ENCODE results near the gene MFN2.
"Not testable (repeated sequence)": the region's sequence is repeated elsewhere in the genome, so short reads cannot be mapped to it uniquely, and the experiment has no call there.

The MFN2 gene

DNA sequence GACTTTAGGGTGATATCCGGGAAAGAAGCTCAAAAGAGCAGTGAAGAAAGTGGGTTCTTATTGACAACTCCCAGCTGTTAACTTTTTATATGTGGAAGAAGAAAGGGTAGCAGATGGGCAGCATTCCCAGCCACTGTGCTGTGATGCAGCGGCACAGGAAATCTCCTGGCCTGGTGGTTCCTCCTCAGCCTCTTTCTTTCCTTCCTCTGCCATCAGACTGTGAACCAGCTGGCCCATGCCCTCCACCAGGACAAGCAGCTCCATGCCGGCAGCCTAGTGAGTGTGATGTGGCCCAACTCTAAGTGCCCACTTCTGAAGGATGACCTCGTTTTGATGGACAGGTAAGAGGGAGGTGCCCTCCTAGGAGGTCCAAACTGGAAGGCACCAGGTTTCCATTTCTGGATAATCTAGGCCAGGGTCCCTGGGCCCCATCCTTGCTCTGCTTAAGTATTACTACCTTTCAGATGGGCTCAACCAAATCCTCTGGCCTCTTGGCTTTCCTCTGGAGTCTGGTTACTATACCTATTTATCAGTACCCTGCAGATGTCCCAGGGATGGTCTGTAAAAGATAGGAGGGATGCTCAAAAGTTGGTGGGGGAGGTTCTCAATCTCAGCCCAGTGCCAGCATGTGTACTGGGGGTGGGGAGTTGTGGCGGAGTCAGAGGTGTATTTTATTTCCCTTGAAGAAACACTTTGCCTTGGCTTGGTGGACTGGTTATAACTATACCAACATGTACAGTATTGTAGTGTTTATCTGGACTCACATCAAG, 17.0 kb downstream of the MFN2 start:
- H3K9me3 Mint-ChIP-seq = no peaks in the 10 kb centered on the region
- H3K27me3 Mint-ChIP-seq (ENCODE audit: low read depth) = no peaks in the 10 kb centered on the region
- no peaks in the 10 kb centered on the region for H3K4me1 Mint-ChIP-seq (ENCODE audit: low read depth)
- H3K4me3 Mint-ChIP-seq = no peak overlapping the region
- no peak for DNase-seq (ENCODE audit: low spot score)
- no peak overlapping the region for H3K27ac Mint-ChIP-seq
- peaks cover 50% of the 10 kb centered on the region for H3K36me3 Mint-ChIP-seq (ENCODE audit: low read depth)

DNA sequence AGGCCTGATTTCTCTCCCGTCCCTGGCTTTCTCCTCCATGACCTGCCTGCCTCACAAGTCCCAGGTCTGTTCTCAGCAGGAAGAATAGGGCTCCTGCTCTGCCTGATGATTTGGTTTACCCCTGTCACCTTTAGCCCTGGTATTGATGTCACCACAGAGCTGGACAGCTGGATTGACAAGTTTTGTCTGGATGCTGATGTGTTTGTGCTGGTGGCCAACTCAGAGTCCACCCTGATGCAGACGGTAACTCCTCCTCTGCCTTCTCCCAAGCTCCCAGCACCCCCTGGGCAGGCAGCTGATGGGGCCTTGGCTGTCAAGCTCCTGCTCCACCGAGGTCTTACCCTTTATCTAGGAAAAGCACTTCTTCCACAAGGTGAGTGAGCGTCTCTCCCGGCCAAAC, 18.4 kb downstream of the MFN2 start:
- Mint-ChIP-seq H3K27ac (no peak overlapping the region), H3K4me1 (ENCODE audit: low read depth) (no peaks in the 10 kb centered on the region), H3K36me3 (ENCODE audit: low read depth) (peaks cover 59% of the 10 kb centered on the region), H3K27me3 (ENCODE audit: low read depth) (no peaks in the 10 kb centered on the region), H3K9me3 (no peaks in the 10 kb centered on the region), H3K4me3 (no peak overlapping the region)
- DNase-seq (ENCODE audit: low spot score) = no peak

DNA sequence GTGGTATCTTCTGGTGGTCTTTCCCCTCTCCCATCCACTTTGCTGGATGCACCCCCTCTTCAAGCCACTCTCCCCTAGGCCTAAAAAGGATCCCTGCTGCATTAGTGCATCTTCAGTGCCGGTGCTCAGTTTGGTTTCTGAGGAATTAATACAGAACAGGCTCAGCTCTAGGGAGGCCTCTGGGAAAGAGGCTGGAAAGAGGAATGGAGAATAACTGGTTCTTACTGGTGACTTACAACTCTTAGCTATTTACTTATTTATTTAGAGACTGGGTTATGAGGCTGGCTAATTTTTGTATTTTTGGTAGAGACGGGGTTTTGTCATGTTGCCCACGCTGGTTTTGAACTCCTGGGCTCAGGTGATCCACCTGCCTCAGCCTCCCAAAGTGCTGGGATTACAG, 19.0 kb downstream of the MFN2 start:
- H3K27ac Mint-ChIP-seq = no peak overlapping the region
- H3K9me3 Mint-ChIP-seq = no peaks in the 10 kb centered on the region
- H3K27me3 Mint-ChIP-seq (ENCODE audit: low read depth) = no peaks in the 10 kb centered on the region
- no peak overlapping the region for H3K4me3 Mint-ChIP-seq
- H3K36me3 Mint-ChIP-seq (ENCODE audit: low read depth) = peaks cover 63% of the 10 kb centered on the region
- H3K4me1 Mint-ChIP-seq (ENCODE audit: low read depth) = no peaks in the 10 kb centered on the region
- no peak for DNase-seq (ENCODE audit: low spot score)

DNA sequence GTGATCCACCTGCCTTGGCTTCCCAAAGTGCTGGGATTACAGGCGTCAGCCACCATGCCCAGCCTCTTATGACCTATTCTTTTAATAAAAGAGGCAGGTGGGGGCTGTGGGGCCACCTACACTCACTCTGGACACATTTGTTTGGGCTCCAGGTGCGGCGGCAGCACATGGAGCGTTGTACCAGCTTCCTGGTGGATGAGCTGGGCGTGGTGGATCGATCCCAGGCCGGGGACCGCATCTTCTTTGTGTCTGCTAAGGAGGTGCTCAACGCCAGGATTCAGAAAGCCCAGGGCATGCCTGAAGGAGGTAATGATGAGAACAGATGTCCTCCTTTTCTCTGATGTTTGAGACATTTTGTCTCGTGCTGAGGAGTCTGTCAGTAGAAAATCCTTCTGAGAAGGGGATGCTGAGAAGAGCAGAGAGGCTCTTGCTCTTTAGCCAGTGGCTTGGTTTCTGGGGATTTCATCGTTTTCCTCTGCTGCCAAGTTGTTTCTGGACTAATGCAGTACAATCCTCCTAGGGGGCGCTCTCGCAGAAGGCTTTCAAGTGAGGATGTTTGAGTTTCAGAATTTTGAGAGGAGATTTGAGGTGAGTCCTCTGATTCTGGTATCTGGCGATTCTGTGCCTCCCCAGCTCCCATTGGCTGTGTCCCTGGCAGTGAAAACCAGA, 21.1 kb downstream of the MFN2 start:
- H3K9me3 Mint-ChIP-seq = no peaks in the 10 kb centered on the region
- no peak overlapping the region for H3K4me3 Mint-ChIP-seq
- H3K4me1 Mint-ChIP-seq (ENCODE audit: low read depth) = no peaks in the 10 kb centered on the region
- H3K36me3 Mint-ChIP-seq (ENCODE audit: low read depth) = peaks cover 67% of the 10 kb centered on the region
- DNase-seq (ENCODE audit: low spot score) = peak; percentile 35
- no peaks in the 10 kb centered on the region for H3K27me3 Mint-ChIP-seq (ENCODE audit: low read depth)
- H3K27ac Mint-ChIP-seq = no peak overlapping the region

DNA sequence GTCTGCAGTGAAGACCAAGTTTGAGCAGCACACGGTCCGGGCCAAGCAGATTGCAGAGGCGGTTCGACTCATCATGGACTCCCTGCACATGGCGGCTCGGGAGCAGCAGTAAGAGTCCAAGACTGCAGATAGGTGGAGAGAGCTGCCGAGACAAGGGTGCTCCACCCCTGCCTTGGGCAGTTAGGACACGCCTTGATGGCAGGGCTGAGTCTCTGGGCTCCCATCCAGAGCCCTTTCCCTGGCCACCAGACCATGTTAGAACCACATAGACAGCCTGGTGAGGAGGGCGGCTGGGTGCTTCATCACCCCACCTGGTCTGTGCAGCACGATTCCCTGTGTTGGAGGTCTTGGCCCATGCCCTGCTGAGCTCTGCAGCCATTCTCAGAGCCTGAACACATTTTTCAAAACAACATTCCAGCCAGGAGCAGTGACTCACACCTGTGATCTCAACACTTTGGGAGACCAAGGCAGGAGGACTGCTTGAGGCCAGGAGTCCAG, 21.8 kb downstream of the MFN2 start:
- Mint-ChIP-seq H3K36me3 (ENCODE audit: low read depth) (peaks cover 65% of the 10 kb centered on the region), H3K9me3 (no peaks in the 10 kb centered on the region), H3K4me3 (no peak overlapping the region), H3K27ac (no peak overlapping the region), H3K27me3 (ENCODE audit: low read depth) (no peaks in the 10 kb centered on the region), H3K4me1 (ENCODE audit: low read depth) (no peaks in the 10 kb centered on the region)
- DNase-seq (ENCODE audit: low spot score) = no peak

DNA sequence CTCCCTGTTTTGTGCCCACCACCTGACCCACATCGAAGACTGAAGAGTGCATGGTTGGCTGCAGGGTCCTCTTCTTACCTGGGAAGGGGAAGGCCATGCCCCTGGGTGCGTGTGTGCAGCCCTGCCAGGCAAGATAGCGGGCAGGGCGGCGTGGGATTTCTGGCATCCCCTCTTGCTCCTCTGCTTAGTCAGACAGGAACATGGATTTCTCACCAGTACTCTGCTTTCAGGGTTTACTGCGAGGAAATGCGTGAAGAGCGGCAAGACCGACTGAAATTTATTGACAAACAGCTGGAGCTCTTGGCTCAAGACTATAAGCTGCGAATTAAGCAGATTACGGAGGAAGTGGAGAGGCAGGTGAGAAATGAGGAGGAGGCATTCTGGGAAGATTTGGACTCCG, 23.5 kb downstream of the MFN2 start:
- Mint-ChIP-seq H3K4me1 (ENCODE audit: low read depth) (no peaks in the 10 kb centered on the region), H3K9me3 (no peaks in the 10 kb centered on the region), H3K27me3 (ENCODE audit: low read depth) (no peaks in the 10 kb centered on the region), H3K4me3 (no peak overlapping the region), H3K27ac (no peak overlapping the region), H3K36me3 (ENCODE audit: low read depth) (peaks cover 65% of the 10 kb centered on the region)
- DNase-seq (ENCODE audit: low spot score) = no peak

DNA sequence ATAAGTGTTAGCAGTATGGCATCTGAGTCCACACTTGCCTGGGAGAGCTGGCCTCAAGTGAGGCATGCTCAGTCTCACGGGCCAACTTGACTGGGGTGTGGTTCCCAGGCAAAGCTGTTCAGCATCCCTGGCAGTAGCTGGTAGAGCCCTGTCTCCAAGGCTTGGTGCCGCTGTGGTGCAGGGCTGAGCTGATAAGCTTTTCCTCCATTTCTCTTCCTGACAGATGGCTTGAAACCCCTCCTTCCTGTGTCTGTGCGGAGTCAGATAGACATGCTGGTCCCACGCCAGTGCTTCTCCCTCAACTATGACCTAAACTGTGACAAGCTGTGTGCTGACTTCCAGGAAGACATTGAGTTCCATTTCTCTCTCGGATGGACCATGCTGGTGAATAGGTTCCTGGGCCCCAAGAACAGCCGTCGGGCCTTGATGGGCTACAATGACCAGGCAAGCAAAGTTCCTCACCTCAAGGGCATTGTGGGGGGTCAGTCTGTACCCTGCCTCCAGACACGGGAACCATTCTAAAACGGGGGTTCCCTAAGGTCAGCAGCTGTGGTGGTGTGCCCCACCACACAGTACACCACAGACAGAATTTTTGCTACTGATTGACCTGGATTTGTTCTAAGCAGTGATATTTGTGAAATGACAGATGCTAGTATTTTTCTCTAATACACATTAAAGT, 25.4 kb downstream of the MFN2 start:
- Mint-ChIP-seq H3K4me3 (no peak overlapping the region), H3K9me3 (no peaks in the 10 kb centered on the region), H3K36me3 (ENCODE audit: low read depth) (peaks cover 73% of the 10 kb centered on the region), H3K27me3 (ENCODE audit: low read depth) (no peaks in the 10 kb centered on the region), H3K27ac (no peak overlapping the region), H3K4me1 (ENCODE audit: low read depth) (peaks cover 4% of the 10 kb centered on the region)
- DNase-seq (ENCODE audit: low spot score) = no peak

DNA sequence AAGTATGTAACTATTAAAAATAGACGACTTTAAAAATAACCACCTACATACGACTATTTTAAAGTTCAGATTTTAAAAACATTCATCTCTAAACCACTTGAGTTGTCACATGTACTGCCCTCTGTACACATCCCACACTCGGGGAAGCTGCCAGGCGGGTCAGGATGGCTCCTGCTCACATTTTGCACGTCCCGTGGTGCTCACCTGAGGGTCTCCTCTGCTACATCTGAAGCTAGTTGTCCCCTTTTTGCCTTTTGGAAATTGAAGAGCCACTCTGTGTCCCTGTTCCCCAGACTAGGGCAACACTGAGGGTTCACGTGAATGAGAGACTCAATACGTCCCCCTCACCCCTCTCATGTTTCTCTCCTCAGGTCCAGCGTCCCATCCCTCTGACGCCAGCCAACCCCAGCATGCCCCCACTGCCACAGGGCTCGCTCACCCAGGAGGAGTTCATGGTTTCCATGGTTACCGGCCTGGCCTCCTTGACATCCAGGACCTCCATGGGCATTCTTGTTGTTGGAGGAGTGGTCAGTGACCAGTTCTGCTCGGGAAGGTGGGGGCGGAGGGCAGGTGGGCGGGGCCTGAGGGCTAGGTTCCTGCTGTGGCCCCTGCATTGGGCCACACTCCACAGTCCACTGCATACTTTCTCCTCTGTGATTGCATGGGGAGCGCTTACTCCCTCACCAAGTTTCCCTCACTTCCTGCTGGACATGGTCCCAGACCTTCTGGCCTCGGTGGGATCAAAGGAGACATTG, 26.1 kb downstream of the MFN2 start:
- Mint-ChIP-seq H3K4me3 (no peak overlapping the region), H3K36me3 (ENCODE audit: low read depth) (peaks cover 76% of the 10 kb centered on the region), H3K27me3 (ENCODE audit: low read depth) (no peaks in the 10 kb centered on the region), H3K4me1 (ENCODE audit: low read depth) (peaks cover 4% of the 10 kb centered on the region), H3K9me3 (no peaks in the 10 kb centered on the region), H3K27ac (no peak overlapping the region)
- DNase-seq (ENCODE audit: low spot score) = no peak

DNA sequence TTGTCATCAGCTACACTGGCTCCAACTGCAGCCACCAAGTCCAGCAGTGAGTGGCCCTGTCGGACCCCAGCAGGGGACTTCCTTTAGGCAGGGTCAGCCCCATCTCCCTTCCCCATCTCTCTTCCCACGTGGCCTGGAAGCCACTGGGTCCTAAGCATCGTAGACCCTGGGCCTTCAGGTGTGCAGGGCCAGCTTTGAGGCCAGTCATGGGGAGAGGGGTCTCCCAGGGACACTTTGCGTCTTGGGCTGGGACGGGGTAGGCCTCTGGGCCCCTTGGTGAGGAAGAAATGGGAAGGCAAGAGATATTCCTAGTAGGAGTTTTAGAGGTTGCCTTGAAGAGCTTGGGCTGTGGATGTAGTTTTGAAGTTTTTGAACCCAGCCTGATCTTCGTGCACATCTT, 27.0 kb downstream of the MFN2 start:
- Mint-ChIP-seq H3K9me3 (no peaks in the 10 kb centered on the region), H3K4me3 (no peak overlapping the region), H3K27me3 (ENCODE audit: low read depth) (no peaks in the 10 kb centered on the region), H3K36me3 (ENCODE audit: low read depth) (peaks cover 73% of the 10 kb centered on the region), H3K27ac (no peak overlapping the region), H3K4me1 (ENCODE audit: low read depth) (peaks cover 9% of the 10 kb centered on the region)
- no peak for DNase-seq (ENCODE audit: low spot score)

DNA sequence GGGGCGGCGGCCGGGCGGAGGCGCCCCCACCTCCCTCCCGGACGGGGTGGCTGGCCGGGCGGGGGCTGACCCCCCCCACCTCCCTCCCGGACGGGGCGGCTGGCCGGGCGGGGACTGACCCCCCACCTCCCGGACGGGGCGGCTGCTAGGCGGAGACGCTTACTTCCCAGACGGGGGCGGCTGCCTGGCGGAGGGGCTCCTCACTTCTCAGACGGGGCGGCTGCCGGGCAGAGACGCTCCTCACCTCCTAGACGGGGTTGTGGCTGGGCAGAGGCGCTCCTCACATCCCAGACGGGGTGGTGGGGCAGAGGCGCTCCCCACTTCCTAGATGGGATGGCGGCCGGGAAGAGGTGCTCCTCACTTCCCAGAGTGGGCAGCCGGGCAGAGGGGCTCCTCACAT, 28.1 kb downstream of the MFN2 start:
- H3K27me3 Mint-ChIP-seq (ENCODE audit: low read depth); DNase-seq (ENCODE audit: low spot score); H3K4me3 Mint-ChIP-seq; H3K27ac Mint-ChIP-seq; H3K9me3 Mint-ChIP-seq: not testable (repeated sequence)
- Mint-ChIP-seq H3K4me1 (ENCODE audit: low read depth) (peaks cover 21% of the 10 kb centered on the region), H3K36me3 (ENCODE audit: low read depth) (peaks cover 72% of the 10 kb centered on the region)

DNA sequence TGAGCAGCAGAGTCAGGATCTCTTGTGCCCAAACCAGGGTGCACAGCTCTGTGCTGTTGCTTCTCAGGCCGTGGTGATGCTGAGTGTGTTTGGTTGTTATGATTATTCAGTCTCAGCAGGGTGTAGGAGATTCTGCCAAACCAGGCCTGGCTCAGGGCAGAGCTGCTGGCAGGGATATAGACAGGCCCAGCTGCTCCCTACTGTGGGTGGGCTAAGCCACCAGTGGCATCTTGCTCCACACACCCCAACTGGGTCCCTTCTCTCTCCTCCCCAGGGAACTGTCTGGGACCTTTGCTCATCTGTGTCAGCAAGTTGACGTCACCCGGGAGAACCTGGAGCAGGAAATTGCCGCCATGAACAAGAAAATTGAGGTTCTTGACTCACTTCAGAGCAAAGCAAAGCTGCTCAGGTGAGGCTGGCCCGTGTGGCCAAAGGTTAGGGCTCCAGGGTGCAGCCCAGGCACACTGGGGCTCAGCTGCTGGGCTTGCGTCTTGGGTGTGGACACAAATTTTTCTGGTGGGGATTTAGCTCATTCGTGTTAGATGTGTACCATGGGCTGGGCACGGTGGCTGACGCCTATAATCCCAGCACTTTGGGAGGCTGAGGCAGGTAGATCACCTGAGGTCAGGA, 29.2 kb downstream of the MFN2 start:
- Mint-ChIP-seq H3K4me1 (ENCODE audit: low read depth) (peaks cover 27% of the 10 kb centered on the region), H3K4me3 (no peak overlapping the region), H3K27ac (no peak overlapping the region), H3K9me3 (no peaks in the 10 kb centered on the region), H3K27me3 (ENCODE audit: low read depth) (no peaks in the 10 kb centered on the region), H3K36me3 (ENCODE audit: low read depth) (peaks cover 67% of the 10 kb centered on the region)
- no peak for DNase-seq (ENCODE audit: low spot score)

DNA sequence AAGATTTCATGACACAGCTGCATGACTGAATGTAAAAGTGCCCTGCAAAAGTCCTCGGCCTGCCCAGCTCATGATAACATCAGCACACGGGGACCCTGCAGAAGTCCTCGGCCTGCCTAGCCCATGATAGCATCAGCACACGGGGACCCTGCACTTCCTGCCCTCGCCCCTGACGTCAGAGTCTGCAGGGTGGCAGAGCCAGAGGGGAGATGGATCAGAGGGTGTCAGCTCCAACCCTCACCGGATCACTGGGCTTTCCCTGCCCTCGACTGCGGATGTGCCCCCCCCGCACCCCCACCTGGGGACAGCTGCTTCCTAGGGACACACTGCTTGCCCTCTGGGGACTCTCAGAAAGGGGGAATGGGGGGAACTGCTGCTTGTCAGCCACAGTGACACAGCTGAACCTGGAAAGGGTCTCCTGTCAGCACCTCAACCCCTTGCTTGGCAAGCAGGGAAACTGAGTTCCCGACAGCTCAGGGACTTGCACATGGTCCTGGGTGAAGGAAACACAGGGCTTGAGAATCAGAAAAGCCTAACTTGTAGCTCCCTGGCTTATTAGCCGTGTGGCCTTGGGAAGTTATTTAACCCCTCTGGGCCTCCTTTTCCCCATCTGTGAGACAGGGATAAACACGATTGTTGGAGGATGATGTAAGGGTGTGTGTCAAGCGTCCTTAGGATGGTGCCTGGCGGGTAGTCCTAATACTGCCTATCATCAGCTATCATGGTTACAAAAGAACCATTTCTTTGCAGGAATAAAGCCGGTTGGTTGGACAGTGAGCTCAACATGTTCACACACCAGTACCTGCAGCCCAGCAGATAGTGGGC, 30.7 kb downstream of the MFN2 start:
- H3K4me3 Mint-ChIP-seq = no peak overlapping the region
- no peak for DNase-seq (ENCODE audit: low spot score)
- peaks cover 33% of the 10 kb centered on the region for H3K4me1 Mint-ChIP-seq (ENCODE audit: low read depth)
- H3K27ac Mint-ChIP-seq = no peak overlapping the region
- no peaks in the 10 kb centered on the region for H3K27me3 Mint-ChIP-seq (ENCODE audit: low read depth)
- H3K9me3 Mint-ChIP-seq = no peaks in the 10 kb centered on the region
- H3K36me3 Mint-ChIP-seq (ENCODE audit: low read depth) = peaks cover 56% of the 10 kb centered on the region

DNA sequence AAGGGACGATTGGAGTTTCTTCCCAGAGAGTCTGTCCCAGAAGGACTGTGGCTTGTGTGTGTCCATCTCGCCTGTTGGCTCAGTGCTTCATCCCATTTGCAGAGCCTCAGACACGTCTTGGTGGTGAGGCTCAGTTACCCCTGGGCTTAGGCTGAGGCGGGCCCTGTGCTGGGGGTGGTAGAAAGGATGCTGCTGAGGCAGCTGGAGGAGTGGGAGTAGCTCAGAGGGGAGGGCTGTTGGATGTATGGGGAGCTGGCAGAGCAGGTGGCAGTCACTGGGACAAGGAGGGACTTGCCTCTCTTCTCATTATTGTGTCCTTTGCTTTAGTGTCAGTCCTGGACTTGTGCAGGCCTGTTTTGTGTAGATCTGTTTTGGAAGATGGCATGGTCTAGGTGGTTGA, 31.8 kb downstream of the MFN2 start:
- no peaks in the 10 kb centered on the region for H3K27me3 Mint-ChIP-seq (ENCODE audit: low read depth)
- peaks cover 52% of the 10 kb centered on the region for H3K36me3 Mint-ChIP-seq (ENCODE audit: low read depth)
- no peak for DNase-seq (ENCODE audit: low spot score)
- H3K4me1 Mint-ChIP-seq (ENCODE audit: low read depth) = peaks cover 36% of the 10 kb centered on the region
- H3K27ac Mint-ChIP-seq = peak overlapping the region; percentile 86
- peak overlapping the region; percentile 21 for H3K4me3 Mint-ChIP-seq
- no peaks in the 10 kb centered on the region for H3K9me3 Mint-ChIP-seq

Data from T-helper 2 cell treated with Interferon-gamma antibody and Interleukin-4, amounts not matched to agents 5 μg/mL and 100 μg/mL, for 36 hours (primary cell).